ENCODE results near the gene PPME1. TPM values are rescaled to one million over a fixed set of nuclear protein-coding genes. Genes with fewer than 3 reads are reported as not detected.
A peak's percentile ranks its signal among the peaks of the same experiment; 100 is the strongest.

PPME1 gene
- total RNA-seq, 1 experiment from 2014 or later, result 47.9 TPM

- DNase-seq (ENCODE audit: low read depth, low spot score), result no peak
Measured at GRCh38 chr11:74203966-74204365, 32.9 kb downstream of the PPME1 start.

DNA sequence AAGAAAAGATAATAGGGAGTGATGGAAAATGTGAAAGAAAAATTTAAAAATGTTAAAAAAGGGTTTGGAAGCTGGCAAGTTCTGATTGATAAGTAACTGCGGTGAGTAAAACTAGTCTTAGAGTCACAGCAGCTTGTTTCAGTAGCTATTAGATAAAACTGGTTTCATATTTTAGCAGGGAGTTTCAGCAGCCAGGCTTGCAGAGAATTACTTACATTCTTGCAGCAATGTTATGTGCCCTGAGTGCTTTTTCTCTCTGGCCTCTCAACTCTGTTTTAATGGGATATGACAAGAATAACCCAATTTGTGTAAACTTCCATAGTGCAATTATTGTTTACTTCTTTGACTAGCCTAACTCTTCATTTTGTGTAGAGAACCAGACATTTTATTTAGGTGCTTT is 33.6 kb downstream of the PPME1 start:
- in situ Hi-C loops (cut with HindIII; ENCODE audit: low pct_unique_long_range_greater_than_20kb, low sequenced_read_pairs), result no loop called here
- no peak for DNase-seq (ENCODE audit: low read depth, low spot score)

More at GRCh38 chr11:74203966-74204365, 32.9 kb downstream of the PPME1 start:
- in situ Hi-C loops (cut with HindIII; ENCODE audit: low pct_unique_long_range_greater_than_20kb, low sequenced_read_pairs), result no loop called here

- in situ Hi-C loops (cut with HindIII; ENCODE audit: low pct_unique_long_range_greater_than_20kb, low sequenced_read_pairs), result no loop called here
- DNase-seq (ENCODE audit: low read depth, low spot score), result no peak
Measured at GRCh38 chr11:74205181-74205580, 34.1 kb downstream of the PPME1 start.

GRCh38 chr11:74206746-74207145 is 35.7 kb downstream of the PPME1 start:
- no peak for DNase-seq (ENCODE audit: low read depth, low spot score)
- in situ Hi-C loops (cut with HindIII; ENCODE audit: low pct_unique_long_range_greater_than_20kb, low sequenced_read_pairs), result no loop called here

- in situ Hi-C loops (cut with HindIII; ENCODE audit: low pct_unique_long_range_greater_than_20kb, low sequenced_read_pairs), result no loop called here
Measured at GRCh38 chr11:74208507-74208906, 37.4 kb downstream of the PPME1 start.

DNA sequence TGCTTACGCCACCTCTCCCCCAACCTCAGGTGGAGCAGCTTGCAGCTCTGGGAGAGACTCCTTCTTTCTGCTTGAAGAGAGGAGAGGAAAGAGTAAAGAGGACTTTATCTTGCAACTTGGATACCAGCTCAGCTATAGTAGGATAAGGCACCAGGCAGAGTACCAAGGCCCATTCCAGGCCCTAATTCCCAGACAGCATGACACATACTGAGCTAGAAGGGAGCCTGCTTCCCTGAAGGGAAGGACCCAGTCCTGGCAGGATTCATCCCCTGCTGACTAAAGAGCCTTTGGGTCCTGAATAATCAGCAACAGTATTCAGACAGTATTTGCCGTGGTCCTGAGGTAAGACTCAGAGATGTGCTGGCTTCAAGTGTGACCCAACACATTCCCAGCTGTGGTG is 41.4 kb downstream of the PPME1 start:
- no peak for DNase-seq (ENCODE audit: low read depth, low spot score)
- in situ Hi-C loops (cut with HindIII; ENCODE audit: low pct_unique_long_range_greater_than_20kb, low sequenced_read_pairs), result no loop called here

More at GRCh38 chr11:74208507-74208906, 37.4 kb downstream of the PPME1 start:
- DNase-seq (ENCODE audit: low read depth, low spot score), result no peak

DNA sequence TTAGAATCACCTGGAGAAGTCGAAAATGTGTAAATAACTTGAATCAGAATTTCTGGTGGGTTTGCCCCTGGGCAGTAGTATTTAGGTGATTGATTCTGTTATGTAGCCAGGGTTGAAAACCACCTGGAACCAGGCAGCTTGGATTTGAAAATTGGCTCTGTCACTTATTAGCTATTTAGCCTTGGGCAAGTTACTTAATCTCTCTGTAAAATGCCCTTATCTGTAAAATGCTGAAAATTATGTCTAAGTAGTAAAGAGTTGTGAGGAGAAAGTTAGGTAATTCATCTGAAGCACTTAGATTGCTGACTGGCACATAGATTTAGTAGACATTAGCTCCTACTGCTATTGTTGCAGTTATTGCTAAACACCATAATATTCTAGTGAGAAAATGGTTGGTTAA is 49.3 kb downstream of the PPME1 start:
- DNase-seq (ENCODE audit: low read depth, low spot score), result no peak
- in situ Hi-C loops (cut with HindIII; ENCODE audit: low pct_unique_long_range_greater_than_20kb, low sequenced_read_pairs), result no loop called here

- in situ Hi-C loops (cut with HindIII; ENCODE audit: low pct_unique_long_range_greater_than_20kb, low sequenced_read_pairs), result no loop called here
- no peak for DNase-seq (ENCODE audit: low read depth, low spot score)
Measured at GRCh38 chr11:74221816-74222215, 50.7 kb downstream of the PPME1 start.

GRCh38 chr11:74225565-74225964 is 54.5 kb downstream of the PPME1 start:
- in situ Hi-C loops (cut with HindIII; ENCODE audit: low pct_unique_long_range_greater_than_20kb, low sequenced_read_pairs), result no loop called here
- no peak for DNase-seq (ENCODE audit: low read depth, low spot score)

GRCh38 chr11:74226907-74227306 is 55.8 kb downstream of the PPME1 start:
- in situ Hi-C loops (cut with HindIII; ENCODE audit: low pct_unique_long_range_greater_than_20kb, low sequenced_read_pairs), result no loop called here
- peak; percentile 30 for DNase-seq (ENCODE audit: low read depth, low spot score)

GRCh38 chr11:74232311-74232950 is 61.3 kb downstream of the PPME1 start:
- no peak for DNase-seq (ENCODE audit: low read depth, low spot score)
- in situ Hi-C loops (cut with HindIII; ENCODE audit: low pct_unique_long_range_greater_than_20kb, low sequenced_read_pairs), result no loop called here

DNA sequence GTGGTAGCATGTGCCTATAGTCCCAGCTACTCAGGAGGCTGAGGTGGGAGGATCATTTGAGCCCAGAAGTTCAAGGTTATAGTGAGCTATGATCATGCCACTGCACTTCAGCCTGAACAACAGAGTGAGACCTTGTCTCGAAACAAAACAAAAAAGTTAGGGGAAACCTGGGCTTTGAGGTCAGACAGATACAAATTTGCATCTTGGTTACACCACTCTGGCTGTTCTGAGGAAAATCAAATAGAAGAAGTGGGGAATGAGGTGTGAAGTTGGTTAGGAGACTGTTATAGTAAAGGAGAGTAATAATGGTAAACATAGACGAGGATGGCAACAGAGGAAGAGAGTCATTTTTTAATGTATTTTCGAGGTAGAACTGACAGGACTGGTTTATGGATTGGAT is 62.6 kb downstream of the PPME1 start:
- DNase-seq (ENCODE audit: low read depth, low spot score), result no peak
- in situ Hi-C loops (cut with HindIII; ENCODE audit: low pct_unique_long_range_greater_than_20kb, low sequenced_read_pairs), result no loop called here

DNA sequence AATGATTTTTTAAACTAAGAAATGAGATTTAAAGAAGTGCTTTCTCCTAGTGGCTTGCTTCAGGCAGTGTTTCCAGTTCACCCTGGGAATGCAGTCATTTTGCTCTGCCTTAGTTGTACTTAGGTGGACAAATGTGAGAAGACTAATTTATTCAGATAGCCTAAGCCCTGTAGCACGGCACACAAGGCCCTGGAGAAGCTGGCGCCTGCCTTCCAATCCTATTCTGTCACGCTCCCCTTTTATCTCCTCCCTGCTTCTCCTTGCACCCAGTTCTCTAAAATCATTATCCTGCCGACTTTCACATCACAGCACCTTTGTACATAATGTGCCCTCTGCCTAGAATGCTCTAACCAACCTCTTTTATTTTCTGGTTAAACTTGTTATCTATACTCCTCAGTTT is 64.0 kb downstream of the PPME1 start:
- DNase-seq (ENCODE audit: low read depth, low spot score), result no peak
- in situ Hi-C loops (cut with HindIII; ENCODE audit: low pct_unique_long_range_greater_than_20kb, low sequenced_read_pairs), result no loop called here

DNA sequence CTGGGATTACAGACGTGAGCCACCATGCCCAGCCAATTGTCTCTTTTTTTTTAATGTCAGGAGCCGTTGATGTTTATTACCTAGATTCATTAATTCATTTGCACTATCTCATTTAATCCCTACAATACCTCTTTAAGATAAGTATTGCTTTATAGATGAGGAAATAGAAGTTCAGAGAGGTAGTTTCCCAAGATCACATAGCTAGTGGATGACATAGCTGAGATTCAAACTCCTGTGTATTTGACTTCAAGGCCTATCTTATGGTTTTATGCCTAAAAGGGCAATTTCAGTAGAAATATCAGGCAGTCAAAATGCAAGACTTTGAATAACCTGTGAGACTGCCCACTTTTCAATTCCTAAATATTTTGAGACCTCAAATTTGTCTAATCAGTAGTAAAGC is 66.5 kb downstream of the PPME1 start:
- in situ Hi-C loops (cut with HindIII; ENCODE audit: low pct_unique_long_range_greater_than_20kb, low sequenced_read_pairs), result no loop called here
- no peak for DNase-seq (ENCODE audit: low read depth, low spot score)

- in situ Hi-C loops (cut with HindIII; ENCODE audit: low pct_unique_long_range_greater_than_20kb, low sequenced_read_pairs), result no loop called here
- DNase-seq (ENCODE audit: low read depth, low spot score), result no peak
Measured at GRCh38 chr11:74238243-74238642, 67.2 kb downstream of the PPME1 start.

DNA sequence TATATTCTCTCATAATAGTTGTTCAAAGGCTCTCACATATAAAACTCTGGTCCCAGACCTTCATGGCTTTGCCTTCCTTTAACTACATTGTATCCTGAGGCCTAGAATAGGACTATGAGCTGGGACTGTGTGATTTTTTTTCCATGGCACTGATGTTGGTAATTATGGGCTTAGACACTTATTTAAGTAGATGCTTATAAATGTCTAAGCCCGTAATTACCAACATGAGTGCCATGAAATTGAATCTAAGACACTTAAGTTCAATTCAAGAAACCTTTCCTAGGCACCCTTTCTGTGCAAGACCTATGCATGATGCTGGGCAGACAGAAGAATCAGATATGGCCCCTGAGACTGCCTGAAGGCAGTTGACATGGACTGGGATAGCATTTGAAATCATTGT is 77.4 kb downstream of the PPME1 start:
- in situ Hi-C loops (cut with HindIII; ENCODE audit: low pct_unique_long_range_greater_than_20kb, low sequenced_read_pairs), result no loop called here
- DNase-seq (ENCODE audit: low read depth, low spot score), result no peak

DNA sequence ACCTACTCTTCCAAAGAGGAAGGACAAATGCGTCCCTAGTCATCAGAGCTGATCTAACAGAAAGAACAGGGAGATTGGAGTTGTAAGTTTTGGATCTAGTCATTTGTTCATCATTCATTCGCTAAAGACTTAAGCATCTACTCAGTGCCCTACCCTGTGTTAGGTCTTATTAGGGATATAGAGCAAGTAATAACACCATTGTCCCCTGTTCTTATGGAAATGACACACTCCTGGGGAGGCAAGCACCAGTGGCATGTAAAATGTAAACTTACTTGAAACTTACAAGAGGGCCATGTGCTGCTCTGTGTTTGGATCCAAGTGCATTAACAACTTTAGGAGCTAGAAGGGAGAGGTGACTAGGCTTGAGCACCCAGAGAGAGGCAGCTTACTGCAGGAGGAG is 78.4 kb downstream of the PPME1 start:
- in situ Hi-C loops (cut with HindIII; ENCODE audit: low pct_unique_long_range_greater_than_20kb, low sequenced_read_pairs), result no loop called here

GRCh38 chr11:74253361-74253760 is 82.3 kb downstream of the PPME1 start:
- in situ Hi-C loops (cut with HindIII; ENCODE audit: low pct_unique_long_range_greater_than_20kb, low sequenced_read_pairs), result no loop called here
- no peak for DNase-seq (ENCODE audit: low read depth, low spot score)

More for the DNA sequence above, 78.4 kb downstream of the PPME1 start:
- DNase-seq (ENCODE audit: low read depth, low spot score), result no peak

- DNase-seq (ENCODE audit: low read depth, low spot score), result peak; percentile 80
- in situ Hi-C loops (cut with HindIII; ENCODE audit: low pct_unique_long_range_greater_than_20kb, low sequenced_read_pairs), result no loop called here
Measured at GRCh38 chr11:74255741-74256375, 84.8 kb downstream of the PPME1 start.
